ENCODE data around the gene ACTN2.

The ACTN2 gene

DNA sequence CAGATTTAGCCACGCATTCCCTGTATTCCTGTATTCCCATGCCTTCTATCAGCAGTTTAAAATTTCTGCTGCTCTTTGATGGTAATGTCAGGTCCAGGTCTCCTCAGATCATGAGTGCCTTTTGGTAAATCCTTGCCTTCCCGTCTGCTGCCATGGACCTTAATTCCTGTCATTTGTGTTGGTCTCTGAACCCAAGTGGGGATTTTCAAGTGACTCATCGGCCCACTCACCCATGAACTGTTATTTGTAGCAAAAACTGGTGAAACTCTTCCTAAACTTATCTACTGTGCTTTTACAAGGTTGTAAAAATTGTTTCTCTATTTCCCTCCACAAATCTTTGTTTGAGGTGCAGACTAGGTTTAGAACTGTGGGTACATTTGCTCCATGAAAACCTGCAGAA, 47.4 kb downstream of the ACTN2 start:
- ATAC-seq (replicated peaks) (no peak), DNase-seq (no peak)
- Mint-ChIP-seq H3K27ac (no peak overlapping the region), H3K36me3 (ENCODE audit: insufficient read depth) (no peaks in the 10 kb centered on the region), H3K27me3 (peaks cover 30 to 46% of the 10 kb centered on the region in 2 donors), H3K4me1 (ENCODE audit: low read depth in 2 of 2) (no peaks in the 10 kb centered on the region), H3K9me3 (no peaks in the 10 kb centered on the region), H3K4me3 (no peak overlapping the region)

- Mint-ChIP-seq H3K27me3 (peaks cover 30 to 51% of the 10 kb centered on the region in 2 donors), H3K36me3 (ENCODE audit: insufficient read depth) (no peaks in the 10 kb centered on the region)
- no peak for ATAC-seq (replicated peaks)
These were observed 48.0 kb downstream of the ACTN2 start for GRCh38 chr1:236734141-236734765.

DNA sequence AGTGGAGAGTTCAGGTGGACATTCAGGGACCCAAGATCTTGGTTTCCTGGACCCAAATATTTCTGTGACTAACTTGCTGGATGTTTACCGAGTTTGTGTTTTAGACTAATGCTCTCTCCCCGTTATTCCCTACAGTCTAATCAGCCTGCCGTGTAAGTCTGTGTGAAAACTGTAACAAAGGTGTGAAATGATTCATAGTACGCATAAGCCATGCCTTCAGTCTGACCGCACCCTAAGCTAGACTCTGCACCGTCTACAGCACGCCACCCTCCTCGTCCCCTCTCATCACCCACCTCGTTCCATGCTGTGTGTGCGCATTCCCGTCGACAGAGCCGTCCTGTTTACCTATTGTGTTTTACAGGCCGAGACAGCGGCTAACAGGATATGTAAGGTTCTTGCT, 50.5 kb downstream of the ACTN2 start:
- DNase-seq (no peak), ATAC-seq (replicated peaks) (no peak)
- Mint-ChIP-seq H3K36me3 (ENCODE audit: insufficient read depth) (no peaks in the 10 kb centered on the region), H3K4me1 (ENCODE audit: low read depth in 2 of 2) (no peaks in the 10 kb centered on the region), H3K4me3 (no peak overlapping the region), H3K27me3 (peaks cover 49 to 75% of the 10 kb centered on the region in 2 donors), H3K27ac (no peak overlapping the region), H3K9me3 (no peaks in the 10 kb centered on the region)

More at GRCh38 chr1:236734141-236734765, 48.0 kb downstream of the ACTN2 start:
- Mint-ChIP-seq H3K4me3 (no peak overlapping the region), H3K4me1 (ENCODE audit: low read depth in 2 of 2) (no peaks in the 10 kb centered on the region), H3K9me3 (no peaks in the 10 kb centered on the region), H3K27ac (no peak overlapping the region)
- DNase-seq: no peak

GRCh38 chr1:236741753-236742152, 55.5 kb downstream of the ACTN2 start:
- H3K27me3 Mint-ChIP-seq: peaks cover 25 to 75% of the 10 kb centered on the region in 2 donors
- H3K9me3 Mint-ChIP-seq: no peaks in the 10 kb centered on the region
- DNase-seq: no peak
- no peak for ATAC-seq (replicated peaks)
- no peaks in the 10 kb centered on the region for H3K4me1 Mint-ChIP-seq (ENCODE audit: low read depth in 2 of 2)
- no peak overlapping the region for H3K4me3 Mint-ChIP-seq
- no peak overlapping the region for H3K27ac Mint-ChIP-seq
- no peaks in the 10 kb centered on the region for H3K36me3 Mint-ChIP-seq (ENCODE audit: insufficient read depth)

GRCh38 chr1:236742421-236743160, 56.3 kb downstream of the ACTN2 start:
- no peaks in the 10 kb centered on the region for H3K9me3 Mint-ChIP-seq
- ATAC-seq (replicated peaks) (no peak), DNase-seq (no peak)
- peaks cover 30 to 75% of the 10 kb centered on the region in 2 donors for H3K27me3 Mint-ChIP-seq
- no peak overlapping the region for H3K27ac Mint-ChIP-seq
- H3K36me3 Mint-ChIP-seq (ENCODE audit: insufficient read depth): no peaks in the 10 kb centered on the region
- no peaks in the 10 kb centered on the region for H3K4me1 Mint-ChIP-seq (ENCODE audit: low read depth in 2 of 2)
- H3K4me3 Mint-ChIP-seq: no peak overlapping the region

DNA sequence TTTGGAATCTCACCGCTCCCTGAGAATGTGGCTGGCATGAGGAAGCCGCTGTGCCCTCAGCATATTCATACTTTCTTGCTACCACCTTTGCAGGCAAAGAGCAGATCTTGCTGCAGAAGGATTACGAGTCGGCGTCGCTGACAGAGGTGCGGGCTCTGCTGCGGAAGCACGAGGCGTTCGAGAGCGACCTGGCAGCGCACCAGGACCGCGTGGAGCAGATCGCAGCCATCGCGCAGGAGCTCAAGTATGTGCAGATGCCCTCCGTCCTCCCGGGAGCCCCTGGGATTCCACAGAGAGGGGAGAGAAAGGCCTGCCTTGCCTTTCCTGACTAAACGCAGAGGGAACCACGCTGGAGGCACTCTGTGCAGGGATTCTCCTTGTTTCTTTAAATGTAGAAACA, 58.2 kb downstream of the ACTN2 start:
- peaks cover 38 to 76% of the 10 kb centered on the region in 2 donors for H3K27me3 Mint-ChIP-seq

DNA sequence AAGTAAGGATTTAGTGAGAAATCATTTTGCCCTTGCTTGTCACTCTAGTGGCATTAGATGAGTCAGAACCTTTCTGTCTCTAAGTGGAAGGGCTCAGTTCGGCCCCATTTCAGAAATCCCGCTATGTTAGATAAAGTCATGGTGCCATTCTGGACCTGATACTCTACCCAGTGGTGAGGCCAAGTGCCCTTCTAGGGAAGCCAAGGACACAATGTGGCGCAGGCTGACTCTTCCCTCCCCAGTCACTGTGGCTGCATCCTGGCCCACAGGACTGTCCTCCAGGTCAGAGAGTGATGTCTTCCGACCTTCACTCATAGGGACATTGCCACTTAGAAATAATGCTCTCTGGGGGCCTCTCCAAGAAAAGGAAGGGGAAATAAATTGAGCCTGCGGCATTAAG, 60.5 kb downstream of the ACTN2 start:
- Mint-ChIP-seq H3K9me3 (no peaks in the 10 kb centered on the region), H3K4me1 (ENCODE audit: low read depth in 2 of 2) (no peaks in the 10 kb centered on the region), H3K36me3 (ENCODE audit: insufficient read depth) (no peaks in the 10 kb centered on the region), H3K4me3 (no peak overlapping the region), H3K27me3 (peaks cover 31 to 64% of the 10 kb centered on the region in 2 donors), H3K27ac (no peak overlapping the region)
- ATAC-seq (replicated peaks): no peak
- DNase-seq: no peak

More for the DNA sequence above, 58.2 kb downstream of the ACTN2 start:
- Mint-ChIP-seq H3K9me3 (no peaks in the 10 kb centered on the region), H3K27ac (no peak overlapping the region), H3K36me3 (ENCODE audit: insufficient read depth) (no peaks in the 10 kb centered on the region), H3K4me3 (no peak overlapping the region), H3K4me1 (ENCODE audit: low read depth in 2 of 2) (no peaks in the 10 kb centered on the region)
- DNase-seq: no peak
- no peak for ATAC-seq (replicated peaks)

GRCh38 chr1:236747311-236747985, 61.1 kb downstream of the ACTN2 start:
- Mint-ChIP-seq H3K4me1 (ENCODE audit: low read depth in 2 of 2) (no peaks in the 10 kb centered on the region), H3K36me3 (ENCODE audit: insufficient read depth) (no peaks in the 10 kb centered on the region)

GRCh38 chr1:236748268-236748870, 62.1 kb downstream of the ACTN2 start:
- no peak overlapping the region for H3K4me3 Mint-ChIP-seq
- no peak overlapping the region for H3K27ac Mint-ChIP-seq
- no peaks in the 10 kb centered on the region for H3K4me1 Mint-ChIP-seq (ENCODE audit: low read depth in 2 of 2)
- H3K9me3 Mint-ChIP-seq: no peaks in the 10 kb centered on the region
- no peaks in the 10 kb centered on the region for H3K36me3 Mint-ChIP-seq (ENCODE audit: insufficient read depth)
- peaks cover 32 to 56% of the 10 kb centered on the region in 2 donors for H3K27me3 Mint-ChIP-seq
- no peak for DNase-seq
- ATAC-seq (replicated peaks): no peak

More at GRCh38 chr1:236747311-236747985, 61.1 kb downstream of the ACTN2 start:
- H3K27me3 Mint-ChIP-seq: peaks cover 32 to 64% of the 10 kb centered on the region in 2 donors
- no peak overlapping the region for H3K4me3 Mint-ChIP-seq
- H3K9me3 Mint-ChIP-seq: no peaks in the 10 kb centered on the region
- no peak overlapping the region for H3K27ac Mint-ChIP-seq
- no peak for ATAC-seq (replicated peaks)
- no peak for DNase-seq

- Mint-ChIP-seq H3K4me3 (no peak overlapping the region), H3K27me3 (peaks cover 40 to 60% of the 10 kb centered on the region in 2 donors), H3K4me1 (ENCODE audit: low read depth in 2 of 2) (no peaks in the 10 kb centered on the region), H3K27ac (no peak overlapping the region), H3K9me3 (no peaks in the 10 kb centered on the region), H3K36me3 (ENCODE audit: insufficient read depth) (no peaks in the 10 kb centered on the region)
- ATAC-seq (replicated peaks) (no peak), DNase-seq (no peak)
These were observed 64.6 kb downstream of the ACTN2 start for GRCh38 chr1:236750928-236751327.

GRCh38 chr1:236751385-236751784, 65.1 kb downstream of the ACTN2 start:
- DNase-seq: no peak
- Mint-ChIP-seq H3K27ac (no peak overlapping the region), H3K36me3 (ENCODE audit: insufficient read depth) (no peaks in the 10 kb centered on the region), H3K4me1 (ENCODE audit: low read depth in 2 of 2) (no peaks in the 10 kb centered on the region), H3K4me3 (no peak overlapping the region), H3K9me3 (no peaks in the 10 kb centered on the region), H3K27me3 (peaks cover 40 to 60% of the 10 kb centered on the region in 2 donors)
- no peak for ATAC-seq (replicated peaks)

- Mint-ChIP-seq H3K27me3 (peaks cover 40 to 55% of the 10 kb centered on the region in 2 donors), H3K4me1 (ENCODE audit: low read depth in 2 of 2) (no peaks in the 10 kb centered on the region), H3K9me3 (no peaks in the 10 kb centered on the region), H3K27ac (no peak overlapping the region), H3K36me3 (ENCODE audit: insufficient read depth) (no peaks in the 10 kb centered on the region), H3K4me3 (no peak overlapping the region)
- ATAC-seq (replicated peaks) (no peak), DNase-seq (no peak)
These were observed 65.6 kb downstream of the ACTN2 start for GRCh38 chr1:236751935-236752334.

DNA sequence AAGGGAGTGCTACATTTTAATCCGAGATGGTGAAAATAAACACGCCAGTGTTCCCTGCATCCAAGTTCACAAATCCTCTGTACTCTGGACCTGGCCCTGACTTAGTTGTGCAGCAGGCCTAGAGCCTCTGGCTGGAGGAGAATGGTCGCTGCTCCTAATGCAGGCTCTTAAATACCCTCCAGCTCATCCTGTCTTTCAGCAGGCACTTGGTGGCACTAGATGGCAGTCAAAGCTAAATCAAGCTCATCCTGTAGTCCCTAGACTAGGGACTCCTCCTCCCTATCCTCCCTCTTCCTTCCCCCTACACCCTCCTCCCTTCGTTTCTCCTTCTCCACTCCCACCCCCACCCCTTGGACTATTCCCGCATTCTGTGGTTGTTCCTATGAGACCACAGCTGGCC, 67.2 kb downstream of the ACTN2 start:
- no peaks in the 10 kb centered on the region for H3K9me3 Mint-ChIP-seq

More for the DNA sequence above, 67.2 kb downstream of the ACTN2 start:
- no peak overlapping the region for H3K4me3 Mint-ChIP-seq
- DNase-seq (no peak), ATAC-seq (replicated peaks) (no peak)
- peaks cover 25 to 39% of the 10 kb centered on the region in 2 donors for H3K27me3 Mint-ChIP-seq
- H3K36me3 Mint-ChIP-seq (ENCODE audit: insufficient read depth): no peaks in the 10 kb centered on the region
- H3K27ac Mint-ChIP-seq: no peak overlapping the region
- no peaks in the 10 kb centered on the region for H3K4me1 Mint-ChIP-seq (ENCODE audit: low read depth in 2 of 2)
